GM19023 (cell line): Measurements from ENCODE around the gene TMEM143.
"Not testable (repeated sequence)": the region's sequence is repeated elsewhere in the genome, so short reads cannot be mapped to it uniquely, and the experiment has no call there.

Experiments
- ATAC-seq: cut with Tn5 transposase; IDR thresholded peaks from one replicate; pipeline ENCODE4 v1.9.1; 2021; ENCODE audit warnings: mild to moderate bottlenecking, moderate library complexity; ENCODE audit not compliant: unreplicated experiment

Gene TMEM143

DNA sequence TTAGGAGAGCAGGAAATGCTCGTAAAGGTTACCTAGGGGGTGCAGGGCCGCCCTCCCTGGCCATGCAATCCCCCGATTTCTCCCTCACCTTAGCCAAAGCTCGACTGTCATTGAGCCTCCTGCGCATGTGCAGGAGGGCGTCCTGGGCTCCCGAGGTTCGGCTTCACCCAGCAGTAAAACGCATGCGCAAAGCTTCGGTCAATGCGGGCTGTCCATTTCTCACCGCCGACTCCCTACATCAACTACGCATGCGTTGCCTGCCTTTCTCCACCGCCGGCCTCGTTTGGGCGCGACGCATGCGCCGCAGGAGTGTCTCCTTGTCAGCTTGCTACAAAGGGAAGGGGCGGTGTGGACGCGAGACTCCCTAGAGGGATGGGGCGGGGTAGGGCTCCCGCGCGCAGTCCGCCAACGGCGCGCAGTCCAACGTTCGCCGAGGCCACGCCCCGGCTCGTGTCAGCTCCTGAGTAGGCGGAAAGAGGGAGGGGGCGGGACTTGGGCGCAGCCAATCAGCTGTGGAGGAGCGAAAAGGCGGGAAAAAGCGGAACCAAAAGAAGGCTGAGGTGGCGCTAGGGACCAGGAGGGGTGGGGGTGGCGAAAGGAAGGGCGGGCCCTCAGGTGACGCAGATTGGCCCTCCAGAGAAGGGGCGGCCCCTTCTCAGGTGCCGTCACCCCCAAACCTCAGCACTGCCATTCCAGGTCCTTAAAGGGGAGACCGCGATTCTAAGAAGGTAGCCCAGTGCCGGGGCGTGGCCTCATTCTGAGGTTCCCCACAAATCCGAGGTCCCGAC is at the start of gene TMEM143, which contains the start of gene SYNGR4:
Gene TMEM143, minus strand, starts transcription at position 131 of the 788 bp plus-strand sequence. Its CDS starts 20 bp downstream, at position 111.
Gene SYNGR4, plus strand, starts transcription at position 558 of the 788 bp plus-strand sequence. CDS start 1,476 bp downstream, outside the sequence.
- ATAC-seq = peak; percentile 79

- ATAC-seq = no peak
These were observed 42.1 kb upstream of the TMEM143 start for GRCh38 chr19:48405850-48406249.

- no peak for ATAC-seq
These were observed 41.4 kb upstream of the TMEM143 start for GRCh38 chr19:48405010-48405659.

GRCh38 chr19:48403606-48404005 is 39.9 kb upstream of the TMEM143 start:
- no peak for ATAC-seq

DNA sequence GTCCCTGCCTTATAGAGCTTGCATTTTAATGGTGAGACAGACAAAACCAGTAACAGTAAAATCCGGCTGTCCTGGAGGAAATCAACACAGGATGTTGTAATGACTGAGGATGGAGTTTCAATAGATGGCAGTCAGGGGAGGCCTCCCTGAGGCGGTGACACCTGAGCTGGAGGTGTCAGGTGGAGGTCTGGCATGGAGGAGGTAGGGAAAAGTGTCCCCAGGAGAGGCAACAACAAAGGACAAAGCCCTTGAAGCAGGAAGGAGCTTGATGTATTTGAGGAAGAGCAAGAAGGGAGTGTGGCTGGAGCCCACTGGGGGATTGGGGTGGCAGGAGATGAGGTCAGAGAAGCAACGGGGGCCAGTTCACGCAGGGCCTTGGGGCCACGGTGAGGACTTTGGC is 37.5 kb upstream of the TMEM143 start:
- no peak for ATAC-seq

- ATAC-seq = no peak
These were observed 36.4 kb upstream of the TMEM143 start for GRCh38 chr19:48400018-48400742.

GRCh38 chr19:48398375-48399235 is 34.9 kb upstream of the TMEM143 start:
- no peak for ATAC-seq

DNA sequence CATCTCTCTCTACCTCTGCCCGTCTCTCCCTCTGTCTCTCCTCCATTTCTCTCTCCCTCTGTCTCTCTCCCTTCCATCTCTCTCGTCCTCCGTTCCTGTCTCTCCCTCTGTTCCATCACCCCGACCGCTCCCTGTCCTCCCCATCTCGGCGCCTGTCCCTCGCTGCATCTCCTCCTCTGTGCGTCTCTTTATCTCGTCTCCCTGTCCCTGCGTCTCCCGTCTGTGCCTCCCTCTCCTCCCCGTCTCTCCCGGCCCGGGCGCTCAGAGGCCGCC is 34.3 kb upstream of the TMEM143 start:
- ATAC-seq = no peak

DNA sequence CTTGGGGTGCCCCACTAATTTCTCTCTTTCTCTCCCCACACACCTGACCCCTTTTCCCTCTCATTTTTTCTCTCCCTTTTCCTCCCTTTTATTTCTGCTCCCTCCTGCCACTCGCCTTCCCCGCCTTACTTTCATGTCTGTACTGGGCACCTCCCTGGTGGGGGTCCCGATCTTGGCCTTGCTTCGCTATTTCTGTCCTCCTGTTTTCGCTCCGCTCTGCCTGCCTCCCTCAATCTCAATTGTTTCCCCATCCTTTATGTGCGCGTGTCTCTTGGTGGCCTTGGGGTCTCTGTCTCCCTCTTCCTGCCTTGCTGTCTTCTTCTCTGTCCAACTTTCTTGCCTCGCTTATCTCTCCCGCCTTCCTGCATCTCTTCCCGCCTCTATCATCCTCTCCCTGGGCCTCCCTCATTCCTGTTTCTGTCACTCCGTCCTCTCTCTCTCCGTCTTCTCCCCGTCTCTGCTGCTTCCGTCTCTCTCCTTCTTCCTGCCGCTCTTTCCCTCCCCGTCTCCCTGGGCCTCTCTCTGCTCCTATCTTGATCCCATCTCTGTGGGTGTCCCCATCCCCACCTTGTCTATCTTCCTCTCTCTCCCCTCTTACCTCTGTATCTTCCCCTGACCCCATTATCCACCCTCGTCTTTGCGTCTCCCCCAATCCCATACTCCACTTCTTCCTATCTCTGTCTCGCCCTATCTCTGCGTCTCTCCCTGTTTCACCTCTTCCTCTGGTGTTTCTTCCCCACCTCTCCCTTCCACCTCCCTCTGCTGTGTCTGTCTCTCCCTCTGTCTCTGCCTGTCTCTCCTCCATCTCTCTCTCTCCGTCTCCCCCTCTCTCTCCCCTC is 33.7 kb upstream of the TMEM143 start:
- no peak for ATAC-seq

- ATAC-seq = no peak
These were observed 33.1 kb upstream of the TMEM143 start for GRCh38 chr19:48396824-48397176.

DNA sequence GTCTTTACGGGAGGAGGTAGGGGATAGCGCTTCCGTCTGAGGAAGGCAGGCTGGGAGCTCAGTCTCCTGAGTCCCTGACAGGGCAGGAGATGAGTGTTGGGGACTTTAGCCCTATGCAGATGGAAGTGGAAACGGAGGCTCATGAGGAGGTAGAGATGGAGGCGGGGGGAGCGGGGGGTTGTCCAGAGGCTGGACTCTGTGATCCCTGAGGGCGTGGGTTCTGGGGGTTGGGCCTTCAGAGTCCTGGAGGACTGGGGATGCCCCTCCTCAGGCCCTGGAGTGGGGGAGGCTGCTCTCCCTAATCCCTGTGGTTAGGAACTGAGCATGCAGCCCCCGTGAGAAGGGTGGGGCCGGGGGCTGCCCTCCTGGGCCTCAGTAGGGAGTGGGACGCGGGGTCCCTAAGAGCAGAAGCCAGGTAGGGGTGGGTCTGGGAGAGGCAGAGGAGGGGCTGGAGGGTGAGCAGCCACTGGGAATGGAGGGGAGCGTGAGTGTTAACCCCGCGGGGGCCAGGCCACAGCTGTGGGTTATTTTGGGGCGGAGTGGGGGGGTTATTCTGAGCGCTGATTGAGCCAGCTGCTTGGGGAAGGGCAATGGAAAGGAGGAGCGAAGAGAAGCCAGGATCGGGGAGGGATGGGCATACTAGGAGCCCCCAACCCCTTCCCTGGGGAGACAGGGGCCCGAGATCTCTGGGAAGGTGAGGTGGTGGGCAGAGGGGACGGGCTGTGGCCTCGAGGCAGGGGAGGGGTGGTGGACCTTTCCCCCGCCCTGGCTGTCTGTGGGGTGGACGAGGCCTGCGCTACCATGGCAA is 32.5 kb upstream of the TMEM143 start:
- ATAC-seq = no peak

GRCh38 chr19:48395499-48395898 is 31.8 kb upstream of the TMEM143 start:
- no peak for ATAC-seq

- no peak for ATAC-seq
These were observed 31.4 kb upstream of the TMEM143 start for GRCh38 chr19:48395170-48395455.

GRCh38 chr19:48394331-48395169 is 30.8 kb upstream of the TMEM143 start:
- ATAC-seq = no peak

DNA sequence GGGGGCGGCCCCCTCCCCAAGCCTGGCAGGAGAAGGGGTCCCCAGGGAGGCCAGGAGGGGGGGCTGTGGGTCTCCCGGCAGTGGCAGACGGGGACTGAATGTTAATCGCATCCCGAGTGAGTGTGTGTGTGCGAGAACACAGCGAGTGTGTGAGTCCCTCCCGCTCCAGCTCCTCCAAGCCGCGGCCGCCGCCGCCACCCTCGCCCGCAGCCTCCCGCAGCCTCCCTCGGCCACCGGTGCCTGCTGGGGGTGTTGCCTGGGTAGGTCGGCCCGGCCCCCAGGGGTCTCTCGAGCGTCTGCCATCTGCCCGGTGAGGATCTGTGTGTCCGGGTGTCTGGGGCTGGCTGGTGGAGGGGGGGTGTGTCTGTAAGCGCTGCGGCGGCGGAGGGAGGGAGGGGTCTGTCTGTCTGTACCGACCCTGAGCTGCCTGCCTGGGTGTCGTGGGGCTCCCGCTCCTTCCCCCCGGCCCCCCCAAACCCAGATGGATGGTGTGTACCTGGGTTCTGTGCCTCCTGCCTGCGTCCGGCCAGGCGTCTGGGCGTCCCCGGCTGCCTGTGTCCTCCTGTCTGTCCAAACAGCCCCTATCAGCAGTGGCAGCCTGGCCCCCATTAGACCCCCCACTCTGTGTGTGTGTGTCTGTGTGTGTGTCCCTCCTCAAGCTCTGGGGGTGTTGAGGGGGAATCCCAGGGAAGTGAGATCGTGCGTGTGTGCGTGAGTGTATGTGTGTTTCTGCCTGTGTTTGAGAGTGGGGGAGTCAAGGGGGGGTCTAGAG is 30.0 kb upstream of the TMEM143 start, which contains the start of gene GRIN2D:
Gene GRIN2D, plus strand, starts transcription at position 110 of the 772 bp plus-strand sequence. CDS start 4,725 bp downstream, outside the sequence.
- ATAC-seq = no peak

DNA sequence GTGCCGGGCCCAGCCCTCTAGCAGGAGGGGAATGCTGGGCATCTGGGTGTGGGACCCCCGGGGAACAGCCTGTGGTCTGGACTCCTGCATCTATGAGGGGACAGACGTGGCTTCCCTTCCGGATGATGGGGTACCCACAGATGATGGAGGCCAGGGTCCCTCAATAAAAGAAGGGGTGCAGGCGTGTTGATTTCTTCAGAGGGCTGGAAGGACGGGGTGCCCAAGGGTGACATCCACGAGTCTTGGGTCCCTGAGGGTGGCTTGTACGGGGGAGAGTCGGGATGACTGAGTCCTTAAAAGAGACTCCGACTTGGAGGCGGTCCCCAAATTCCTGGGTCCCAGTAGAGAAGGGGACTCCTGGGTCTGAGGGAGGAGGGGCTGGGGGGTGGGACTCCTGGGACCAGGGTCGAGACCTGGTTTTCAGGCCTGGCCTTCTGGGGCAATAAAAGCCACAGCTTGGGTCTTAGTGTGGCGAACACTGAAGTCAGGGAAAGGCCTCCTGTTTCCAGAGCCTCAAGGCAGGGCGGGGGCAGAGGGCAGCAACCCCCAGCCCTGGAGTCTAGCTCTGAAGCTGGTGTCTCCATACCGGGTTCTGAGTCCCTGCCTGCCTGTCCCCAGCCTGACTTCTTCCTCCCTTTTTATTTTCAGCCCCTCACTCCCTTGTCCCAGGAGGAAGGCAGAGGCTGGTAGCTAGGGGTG is 29.3 kb upstream of the TMEM143 start:
- ATAC-seq = no peak

DNA sequence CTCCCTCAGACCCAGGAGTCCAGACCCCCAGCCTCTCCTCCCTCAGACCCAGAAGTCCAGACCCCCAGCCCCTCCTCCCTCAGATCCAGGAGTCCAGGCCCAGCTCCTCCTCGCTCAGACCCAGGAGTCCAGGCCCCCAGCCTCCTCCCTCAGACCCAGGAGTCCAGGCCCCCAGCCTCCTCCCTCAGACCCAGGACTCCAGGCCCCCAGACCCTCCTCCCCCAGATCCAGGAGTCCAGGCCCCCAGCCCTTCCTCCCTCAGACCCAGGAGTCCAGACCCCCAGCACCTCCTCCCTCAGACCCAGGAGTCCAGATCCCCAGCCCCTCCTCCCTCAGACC is 28.2 kb upstream of the TMEM143 start:
- ATAC-seq = not testable (repeated sequence)
